Bronchial epithelial cell (primary cell): ENCODE data around the gene TRIM46. TPM values are rescaled to one million over a fixed set of nuclear protein-coding genes. Genes with fewer than 3 reads are reported as not detected.

Experiments
- DNase-seq: peaks from one replicate; pipeline ENCODE4 v3.0.0-alpha.2; 2010; ENCODE audit warnings: low read depth
- FAIRE-seq: peaks from 2 replicates; lab custom pipeline; 2011; peaks lifted over from hg19 to GRCh38; lab: Jason Lieb, UNC
- H3K27me3 ChIP-seq: 2 replicates; pipeline ENCODE4 v1.5.1; 2011; ENCODE audit warnings: low read length; ENCODE audit not compliant: control insufficient read depth, insufficient read depth
- H3K36me3 ChIP-seq: 2 replicates; pipeline ENCODE4 v1.5.1; 2011; ENCODE audit warnings: low read length; ENCODE audit not compliant: control insufficient read depth, insufficient read depth
- H3K4me3 ChIP-seq: 2 replicates; pipeline ENCODE4 v1.5.1; 2011; ENCODE audit warnings: mild to moderate bottlenecking, low read depth, low read length, control low read depth
- total RNA-seq: library from RNA; depleted of rRNA; stranded (reverse); fragments of >200 nt; gene quantifications from 2 replicates; pipeline ENCODE4 v1.2.1, GENCODE V29; 2014
- TF ChIP-seq, protein P1 (sequence below): IDR thresholded peaks from 2 replicates; pipeline ENCODE4 v1.5.1; 2011; ENCODE audit warnings: mild to moderate bottlenecking, moderate library complexity, low read length, control low read depth, inconsistent platforms; ENCODE audit not compliant: insufficient read depth, severe bottlenecking

Gene TRIM46
- total RNA-seq, 1 donor from 2014 or later, result 0.26 TPM

DNA sequence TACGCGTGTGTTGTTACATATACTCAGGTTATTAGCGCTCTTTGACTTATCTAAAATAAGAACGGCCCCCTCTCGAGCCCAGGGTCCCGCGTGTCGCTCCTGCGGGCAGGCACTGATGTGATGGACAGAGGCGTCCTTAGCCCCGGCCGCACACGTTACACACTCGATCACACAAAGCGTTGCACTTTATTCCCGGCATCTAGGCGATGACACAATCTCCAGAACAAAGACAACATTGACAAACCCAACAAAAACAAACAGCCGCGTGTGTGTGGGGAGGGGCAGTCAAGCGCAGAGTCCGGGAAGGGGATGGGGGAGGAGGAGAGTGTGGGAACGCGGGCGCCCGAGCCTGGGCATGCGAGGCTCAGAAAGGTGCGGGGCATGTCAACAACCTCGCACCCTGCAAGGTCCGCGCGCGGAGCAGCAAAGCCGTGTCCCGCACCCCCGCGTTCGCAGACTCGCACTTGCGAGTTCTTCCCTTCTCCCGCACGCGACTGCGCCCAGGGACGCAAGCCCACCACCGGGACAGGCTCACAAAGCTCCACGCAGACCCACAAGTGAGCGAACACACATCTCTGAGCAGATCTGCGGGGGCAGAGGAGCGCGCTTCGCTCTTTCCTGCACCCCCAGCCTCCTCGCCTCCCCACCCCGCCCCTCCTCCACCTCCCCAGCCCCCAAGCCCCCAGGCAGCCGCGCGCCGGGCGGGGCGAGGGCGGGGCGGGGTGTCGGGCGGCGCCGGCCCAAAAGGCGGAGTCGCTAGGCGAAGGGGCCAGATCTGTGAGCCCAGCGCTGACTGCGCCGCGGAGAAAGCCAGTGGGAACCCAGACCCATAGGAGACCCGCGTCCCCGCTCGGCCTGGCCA, 46.3 kb upstream of the TRIM46 start, which contains the start of gene EFNA1:
Gene EFNA1, plus strand, starts transcription at position 772 of the 862 bp plus-strand sequence. CDS start 102 bp downstream, outside the sequence.
- TF ChIP-seq, protein P1, sequence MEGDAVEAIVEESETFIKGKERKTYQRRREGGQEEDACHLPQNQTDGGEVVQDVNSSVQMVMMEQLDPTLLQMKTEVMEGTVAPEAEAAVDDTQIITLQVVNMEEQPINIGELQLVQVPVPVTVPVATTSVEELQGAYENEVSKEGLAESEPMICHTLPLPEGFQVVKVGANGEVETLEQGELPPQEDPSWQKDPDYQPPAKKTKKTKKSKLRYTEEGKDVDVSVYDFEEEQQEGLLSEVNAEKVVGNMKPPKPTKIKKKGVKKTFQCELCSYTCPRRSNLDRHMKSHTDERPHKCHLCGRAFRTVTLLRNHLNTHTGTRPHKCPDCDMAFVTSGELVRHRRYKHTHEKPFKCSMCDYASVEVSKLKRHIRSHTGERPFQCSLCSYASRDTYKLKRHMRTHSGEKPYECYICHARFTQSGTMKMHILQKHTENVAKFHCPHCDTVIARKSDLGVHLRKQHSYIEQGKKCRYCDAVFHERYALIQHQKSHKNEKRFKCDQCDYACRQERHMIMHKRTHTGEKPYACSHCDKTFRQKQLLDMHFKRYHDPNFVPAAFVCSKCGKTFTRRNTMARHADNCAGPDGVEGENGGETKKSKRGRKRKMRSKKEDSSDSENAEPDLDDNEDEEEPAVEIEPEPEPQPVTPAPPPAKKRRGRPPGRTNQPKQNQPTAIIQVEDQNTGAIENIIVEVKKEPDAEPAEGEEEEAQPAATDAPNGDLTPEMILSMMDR, result no peak
- peak; percentile 92 for DNase-seq

DNA sequence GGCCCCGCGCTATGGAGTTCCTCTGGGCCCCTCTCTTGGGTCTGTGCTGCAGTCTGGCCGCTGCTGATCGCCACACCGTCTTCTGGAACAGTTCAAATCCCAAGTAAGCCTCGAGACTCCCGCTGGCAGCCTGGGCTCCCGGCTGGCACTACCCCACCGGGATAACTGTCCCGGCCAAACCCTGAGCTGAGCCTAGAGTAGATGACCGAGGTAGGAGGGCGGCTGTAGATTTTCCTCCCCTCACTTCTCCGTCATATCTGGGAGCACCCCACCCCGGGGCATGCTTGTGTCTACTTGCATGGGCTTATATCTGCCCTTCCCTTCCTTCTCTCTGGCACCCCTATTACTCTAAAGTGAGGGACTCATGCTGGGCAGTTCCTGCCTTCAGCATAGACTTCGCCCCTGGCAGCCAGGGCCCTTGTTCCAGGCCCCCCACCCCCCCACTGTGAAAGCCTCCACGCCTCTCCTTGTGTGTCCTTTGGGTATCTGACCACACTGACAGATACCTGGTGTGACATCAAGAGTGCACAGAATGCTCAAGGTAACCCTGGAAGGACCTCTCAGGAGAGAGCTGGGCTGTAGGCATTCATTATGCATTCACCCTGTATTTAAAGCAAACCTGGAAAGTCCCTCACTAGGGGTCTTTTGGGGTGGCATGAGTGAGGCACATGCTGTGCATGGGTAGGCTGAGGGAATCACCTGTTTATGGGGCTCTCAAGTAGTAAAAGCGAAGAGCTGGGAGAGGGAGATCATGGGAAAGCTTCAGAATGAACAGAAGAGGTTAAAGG, 45.5 kb upstream of the TRIM46 start:
- no peaks in the 10 kb centered on the region for H3K27me3 ChIP-seq
- FAIRE-seq (no peak), DNase-seq (peak; percentile 52)
- TF ChIP-seq, protein P1, result no peak
- peak overlapping the region; percentile 96 for H3K4me3 ChIP-seq
- H3K36me3 ChIP-seq, result peaks cover 17% of the 10 kb centered on the region

More for the DNA sequence above, 46.3 kb upstream of the TRIM46 start, which contains the start of gene EFNA1:
- H3K4me3 ChIP-seq, result peak within 1 kb of the TSS; percentile 96
- H3K27me3 ChIP-seq, result no peaks in the 10 kb centered on the region
- no peak for FAIRE-seq
- peaks cover 13% of the 10 kb centered on the region for H3K36me3 ChIP-seq

DNA sequence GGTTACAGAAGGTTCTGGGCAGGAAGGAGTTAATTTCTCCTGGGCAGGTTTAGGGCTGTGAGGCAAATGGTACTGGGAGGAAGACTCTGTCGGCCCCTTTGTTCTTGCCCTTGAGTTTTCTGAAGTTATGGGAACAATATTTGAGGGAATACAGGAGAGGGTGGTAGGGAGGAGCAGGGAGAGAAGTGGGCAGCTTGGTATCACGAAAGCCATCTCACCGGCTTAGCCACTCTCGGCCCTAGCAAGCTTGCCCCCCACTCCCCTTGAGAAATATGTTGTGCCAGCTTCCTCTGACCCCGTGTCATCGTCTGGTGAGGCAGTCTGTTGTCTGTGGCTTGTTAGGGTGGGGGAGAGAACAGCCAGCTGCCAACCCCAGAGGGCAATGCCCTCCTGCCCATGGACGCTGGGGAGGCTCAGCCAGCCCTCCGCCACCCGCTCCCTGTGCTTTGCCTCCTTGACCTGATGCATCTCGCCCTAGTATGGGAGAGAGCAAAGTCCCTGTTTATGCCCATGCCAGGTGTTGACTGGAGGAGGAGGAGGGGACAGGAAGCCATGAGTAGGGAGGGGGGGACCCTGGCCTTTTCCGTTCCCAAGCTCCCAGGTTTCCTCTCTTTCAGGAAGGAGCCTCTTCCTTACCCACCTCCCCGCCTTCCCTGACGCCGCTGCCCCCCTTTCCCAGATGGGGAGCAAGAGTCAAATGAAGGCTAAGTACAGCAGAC, 44.7 kb upstream of the TRIM46 start:
- peak overlapping the region; percentile 96 for H3K4me3 ChIP-seq
- DNase-seq, result peak; percentile 55
- no peaks in the 10 kb centered on the region for H3K27me3 ChIP-seq
- peaks cover 24% of the 10 kb centered on the region for H3K36me3 ChIP-seq
- TF ChIP-seq, protein P1, result no peak
- FAIRE-seq, result no peak

DNA sequence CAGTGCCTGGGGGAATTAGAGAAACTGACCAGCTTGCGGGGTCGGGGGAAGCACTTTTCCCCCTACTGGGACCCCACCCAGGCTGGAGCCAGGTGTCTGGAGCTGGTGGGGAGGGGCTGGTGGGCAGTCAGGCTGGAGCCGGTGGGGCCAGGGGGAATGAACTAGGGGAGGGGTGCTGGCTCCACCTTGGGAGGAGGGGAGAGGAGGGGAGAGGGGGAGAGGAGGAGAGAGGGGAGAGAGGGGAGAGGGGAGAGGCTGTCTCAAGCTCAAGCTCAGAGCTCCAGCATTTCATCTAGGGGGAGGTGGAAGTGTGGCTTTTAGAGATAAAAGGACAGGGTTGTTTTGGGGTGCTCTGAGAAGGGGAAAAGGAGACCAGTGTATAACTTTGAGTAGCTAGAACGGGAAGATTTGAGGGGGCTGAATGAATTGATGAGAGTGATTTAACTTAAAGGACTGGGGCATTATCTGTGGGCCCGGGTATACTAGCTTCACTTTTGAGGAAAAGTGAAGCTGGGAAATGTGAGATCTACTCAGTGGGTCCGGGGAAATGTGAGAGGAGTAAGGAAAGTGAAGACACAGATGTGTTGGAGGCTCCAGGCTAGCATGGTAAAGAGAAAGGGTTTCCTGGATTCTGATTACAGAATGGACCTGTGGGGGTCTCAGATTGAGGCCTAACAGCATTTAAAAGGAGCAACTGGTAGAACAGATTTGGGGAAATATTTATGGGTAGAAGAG, 43.2 kb upstream of the TRIM46 start:
- no peak for FAIRE-seq
- TF ChIP-seq, protein P1, result no peak

DNA sequence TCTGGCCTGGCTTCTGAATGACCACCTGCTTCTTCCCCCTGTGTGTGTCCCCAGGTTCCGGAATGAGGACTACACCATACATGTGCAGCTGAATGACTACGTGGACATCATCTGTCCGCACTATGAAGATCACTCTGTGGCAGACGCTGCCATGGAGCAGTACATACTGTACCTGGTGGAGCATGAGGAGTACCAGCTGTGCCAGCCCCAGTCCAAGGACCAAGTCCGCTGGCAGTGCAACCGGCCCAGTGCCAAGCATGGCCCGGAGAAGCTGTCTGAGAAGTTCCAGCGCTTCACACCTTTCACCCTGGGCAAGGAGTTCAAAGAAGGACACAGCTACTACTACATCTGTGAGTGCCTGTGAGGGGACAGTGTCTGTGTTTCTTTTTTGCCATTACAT, 42.4 kb upstream of the TRIM46 start:
- H3K4me3 ChIP-seq, result no peak overlapping the region
- no peaks in the 10 kb centered on the region for H3K27me3 ChIP-seq
- peaks cover 30% of the 10 kb centered on the region for H3K36me3 ChIP-seq
- DNase-seq, result no peak
- no peak for FAIRE-seq
- TF ChIP-seq, protein P1, result no peak

More for the DNA sequence above, 43.2 kb upstream of the TRIM46 start:
- Histone ChIP-seq H3K4me3 (peak overlapping the region; percentile 96), H3K36me3 (peaks cover 30% of the 10 kb centered on the region), H3K27me3 (no peaks in the 10 kb centered on the region)
- no peak for DNase-seq
